ENCODE results near the gene KRT73.

KRT73 gene

DNA sequence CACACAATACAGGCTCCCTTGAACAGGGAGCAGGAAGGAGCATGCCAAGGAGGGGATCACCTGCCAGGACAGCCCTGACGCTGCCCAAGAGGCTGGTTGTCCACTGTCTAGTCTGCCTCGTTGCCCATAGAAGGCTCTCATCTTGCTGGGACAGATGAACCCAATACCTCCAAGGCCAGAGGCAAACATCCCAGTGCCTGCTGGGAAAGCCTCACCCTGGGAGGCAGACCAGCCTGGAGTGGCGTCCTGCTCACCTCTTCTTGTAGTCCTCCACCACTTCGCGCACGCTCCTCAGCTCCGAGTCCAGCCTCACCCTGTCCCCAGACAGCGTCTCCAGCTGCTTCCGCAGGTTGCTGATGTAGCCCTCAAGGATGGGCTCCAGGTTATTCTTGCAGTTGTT lies 2.4 kb downstream of the KRT73 start:
- no peak overlapping the region for H3K4me3 ChIP-seq (ENCODE audit: low read depth, low read length)
- TF ChIP-seq, protein P1, sequence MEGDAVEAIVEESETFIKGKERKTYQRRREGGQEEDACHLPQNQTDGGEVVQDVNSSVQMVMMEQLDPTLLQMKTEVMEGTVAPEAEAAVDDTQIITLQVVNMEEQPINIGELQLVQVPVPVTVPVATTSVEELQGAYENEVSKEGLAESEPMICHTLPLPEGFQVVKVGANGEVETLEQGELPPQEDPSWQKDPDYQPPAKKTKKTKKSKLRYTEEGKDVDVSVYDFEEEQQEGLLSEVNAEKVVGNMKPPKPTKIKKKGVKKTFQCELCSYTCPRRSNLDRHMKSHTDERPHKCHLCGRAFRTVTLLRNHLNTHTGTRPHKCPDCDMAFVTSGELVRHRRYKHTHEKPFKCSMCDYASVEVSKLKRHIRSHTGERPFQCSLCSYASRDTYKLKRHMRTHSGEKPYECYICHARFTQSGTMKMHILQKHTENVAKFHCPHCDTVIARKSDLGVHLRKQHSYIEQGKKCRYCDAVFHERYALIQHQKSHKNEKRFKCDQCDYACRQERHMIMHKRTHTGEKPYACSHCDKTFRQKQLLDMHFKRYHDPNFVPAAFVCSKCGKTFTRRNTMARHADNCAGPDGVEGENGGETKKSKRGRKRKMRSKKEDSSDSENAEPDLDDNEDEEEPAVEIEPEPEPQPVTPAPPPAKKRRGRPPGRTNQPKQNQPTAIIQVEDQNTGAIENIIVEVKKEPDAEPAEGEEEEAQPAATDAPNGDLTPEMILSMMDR (IDR thresholded peaks at IDR 0.05; ENCODE audit: insufficient read depth, low read depth, low read length, missing control alignments) = no peak
- no peak for DNase-seq (ENCODE audit: low read depth)

DNA sequence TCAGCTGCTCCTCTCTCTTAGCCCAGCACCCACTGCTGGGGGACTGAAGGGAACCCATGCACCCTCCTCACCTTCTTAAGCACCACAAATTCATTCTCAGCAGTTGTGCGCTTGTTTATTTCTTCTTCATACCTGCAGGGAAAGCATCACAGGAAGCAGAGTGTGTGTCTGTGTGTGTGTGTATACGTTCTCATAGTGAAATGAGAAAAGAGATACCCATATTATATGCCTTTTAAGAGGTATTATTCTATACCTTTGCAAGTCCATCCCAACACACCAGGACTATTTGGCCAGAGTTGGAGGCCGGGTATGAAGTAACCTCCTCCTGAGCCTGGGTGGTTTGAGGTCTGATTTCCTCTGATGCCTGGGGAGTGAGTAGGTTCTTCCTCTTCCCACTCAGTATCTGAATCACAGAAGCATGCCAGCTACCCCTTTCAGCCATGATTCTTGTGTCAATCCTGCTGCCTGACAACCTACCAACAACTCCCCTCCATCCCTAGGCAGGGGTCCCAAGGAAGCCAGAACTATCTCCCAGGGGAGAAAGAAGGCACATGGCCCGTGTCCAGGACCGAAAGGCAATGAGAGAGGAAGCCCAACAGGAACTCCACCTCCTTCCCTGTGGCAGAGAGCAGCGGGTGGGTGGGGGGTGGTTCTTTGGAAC lies 3.0 kb downstream of the KRT73 start:
- no peak overlapping the region for H3K4me3 ChIP-seq (ENCODE audit: low read depth, low read length)
- DNase-seq (ENCODE audit: low read depth) = no peak
- TF ChIP-seq, protein P1 (IDR thresholded peaks at IDR 0.05; ENCODE audit: insufficient read depth, low read depth, low read length, missing control alignments) = no peak

DNA sequence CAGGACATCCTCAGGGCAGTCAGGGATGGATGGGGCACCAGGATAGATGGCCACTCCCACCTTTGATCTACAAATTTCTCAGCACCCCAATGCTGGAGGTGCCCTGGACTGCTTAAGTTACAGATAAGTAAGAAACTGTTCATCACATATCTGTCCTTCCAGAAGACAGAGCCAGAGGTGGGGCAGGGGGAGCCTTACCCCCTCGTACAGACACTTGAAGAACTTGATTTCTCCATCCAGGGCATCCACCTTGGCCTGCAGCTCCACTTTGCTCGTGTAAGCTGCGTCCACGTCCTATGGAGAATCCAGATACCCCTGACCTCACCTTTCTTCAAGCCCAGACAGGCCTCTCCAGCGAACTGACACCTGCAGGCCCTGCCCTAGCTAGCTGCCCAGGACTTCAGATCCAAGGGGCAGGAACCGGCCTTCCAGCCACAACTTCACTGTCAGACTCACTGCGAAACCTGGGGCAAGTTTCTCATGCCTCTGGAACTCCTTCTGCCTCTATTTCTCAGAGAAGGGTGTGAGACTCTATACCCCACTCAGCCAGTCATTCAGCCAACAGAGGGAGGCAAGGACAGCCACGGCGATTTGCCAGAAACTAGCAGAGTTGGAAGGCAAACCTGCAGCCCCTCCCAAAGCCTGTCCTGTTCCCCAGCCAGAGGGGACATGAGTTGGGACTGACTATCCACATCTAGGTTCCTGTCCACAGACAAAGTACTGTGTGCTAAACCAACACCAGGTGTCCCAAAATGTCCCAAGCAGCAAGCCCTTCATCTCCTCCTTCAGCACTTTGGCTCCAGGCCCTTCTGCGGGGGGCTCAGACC lies 3.8 kb downstream of the KRT73 start:
- no peak overlapping the region for H3K4me3 ChIP-seq (ENCODE audit: low read depth, low read length)
- TF ChIP-seq, protein P1 (IDR thresholded peaks at IDR 0.05; ENCODE audit: insufficient read depth, low read depth, low read length, missing control alignments) = no peak
- DNase-seq (ENCODE audit: low read depth) = no peak

DNA sequence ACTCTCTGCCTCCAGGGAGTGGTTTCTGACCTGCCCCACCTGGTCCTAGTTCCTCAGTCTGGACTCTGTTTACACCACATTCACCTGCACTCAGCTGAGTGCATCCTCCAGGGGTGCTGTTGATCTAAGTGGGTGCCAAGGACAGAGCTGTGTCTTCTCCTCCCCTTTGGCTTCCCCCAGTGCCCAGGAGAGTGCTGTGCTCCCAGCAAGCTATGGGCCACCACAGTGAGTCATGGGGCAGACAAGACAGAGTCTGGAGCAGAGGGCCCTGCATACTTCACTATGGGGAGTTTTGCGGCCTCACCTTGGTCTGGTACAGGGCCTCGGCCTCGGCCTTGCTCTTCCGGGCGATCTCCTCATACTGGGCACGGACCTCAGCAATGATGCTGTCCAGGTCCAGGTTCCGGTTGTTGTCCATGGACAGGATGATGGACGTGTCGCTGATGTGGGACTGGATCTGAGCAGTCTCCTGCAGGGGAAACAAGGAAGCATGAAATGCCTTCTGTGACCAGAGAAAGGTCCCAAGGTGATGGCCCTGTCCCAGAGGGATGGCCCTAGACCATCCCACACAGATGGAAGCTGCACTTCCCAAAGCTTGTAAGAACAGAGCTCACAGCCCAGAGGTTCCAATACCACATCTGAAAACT lies 4.9 kb downstream of the KRT73 start:
- TF ChIP-seq, protein P1 (IDR thresholded peaks at IDR 0.05; ENCODE audit: insufficient read depth, low read depth, low read length, missing control alignments) = no peak
- no peak overlapping the region for H3K4me3 ChIP-seq (ENCODE audit: low read depth, low read length)
- DNase-seq (ENCODE audit: low read depth) = no peak

DNA sequence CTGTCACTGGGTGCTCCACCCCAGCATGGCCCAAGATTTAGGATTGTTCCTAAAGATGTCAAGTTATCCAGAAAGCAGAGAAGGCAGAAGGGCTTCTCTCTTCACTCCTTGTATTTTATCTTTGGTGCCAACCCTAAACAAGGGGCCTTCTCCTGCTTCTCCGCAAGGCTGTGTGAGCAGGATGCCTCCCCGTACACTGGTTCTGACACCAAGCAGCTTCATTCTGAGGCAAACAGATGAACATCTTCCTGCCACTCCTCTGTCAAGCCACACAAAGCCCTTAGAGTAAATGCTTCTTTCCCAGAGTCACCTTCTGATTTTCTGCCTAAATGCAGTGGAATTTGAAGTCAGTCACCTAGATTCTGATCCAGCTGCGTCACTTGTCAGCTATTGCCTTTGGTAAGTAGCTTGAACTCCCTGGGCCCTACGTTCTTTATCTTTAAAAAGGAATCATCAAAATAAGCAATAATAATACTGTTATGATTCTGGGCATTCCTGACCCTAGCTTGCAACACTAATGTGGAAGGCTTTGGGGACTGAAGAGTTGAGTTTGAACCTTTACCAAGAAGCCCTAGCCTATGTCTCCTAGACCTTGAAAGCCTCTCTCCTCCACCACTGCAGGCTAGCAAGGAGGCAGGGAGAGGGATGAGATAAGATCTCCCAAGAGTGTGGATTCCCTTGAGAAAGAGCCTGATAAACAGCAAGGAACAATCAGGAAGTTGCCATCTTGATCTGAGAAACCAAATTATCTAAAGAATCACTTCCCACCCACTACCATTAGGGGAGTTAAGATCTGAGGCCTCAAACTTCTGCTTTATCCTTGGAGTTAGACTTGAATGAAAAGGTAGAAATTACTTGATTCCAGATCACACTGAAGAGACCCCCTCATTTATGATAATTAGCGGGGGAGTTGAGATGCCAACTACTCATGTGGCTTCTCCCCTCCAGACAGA lies 5.7 kb downstream of the KRT73 start:
- no peak overlapping the region for H3K4me3 ChIP-seq (ENCODE audit: low read depth, low read length)
- TF ChIP-seq, protein P1 (IDR thresholded peaks at IDR 0.05; ENCODE audit: insufficient read depth, low read depth, low read length, missing control alignments) = no peak
- no peak for DNase-seq (ENCODE audit: low read depth)

DNA sequence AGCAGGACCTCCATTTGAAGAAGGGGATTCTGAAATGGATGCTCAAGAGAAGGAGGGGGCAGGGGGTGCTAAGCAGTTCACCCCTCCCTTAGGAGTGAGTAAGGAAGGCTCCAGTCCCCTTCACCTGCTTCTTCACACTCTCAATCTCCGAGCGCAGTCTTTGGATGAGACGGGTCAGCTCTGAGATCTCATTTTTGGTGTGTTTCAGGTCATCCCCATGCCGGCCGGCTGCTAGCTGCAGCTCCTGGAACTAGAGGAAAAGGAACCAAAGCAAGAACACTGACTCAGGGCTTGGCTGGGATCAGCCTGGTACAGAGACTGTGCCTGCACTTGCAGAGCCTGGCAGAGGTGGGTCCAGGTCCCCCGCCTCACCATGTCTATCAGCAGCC lies 7.3 kb downstream of the KRT73 start:
- H3K4me3 ChIP-seq (ENCODE audit: low read depth, low read length) = no peak overlapping the region
- TF ChIP-seq, protein P1 (IDR thresholded peaks at IDR 0.05; ENCODE audit: insufficient read depth, low read depth, low read length, missing control alignments) = no peak
- DNase-seq (ENCODE audit: low read depth) = no peak

All from GM12865 (cell line).